HEK293 (cell line): ENCODE data around the gene RAI14.
A peak's percentile ranks its signal among the peaks of the same experiment; 100 is the strongest.

Experiments
- FEZF1 ChIP-seq: fragments of 450-650 bp; formaldehyde crosslinking; IDR thresholded peaks from 2 replicates; pipeline ENCODE4 v1.5.1; 2016; ENCODE audit warnings: missing biosample characterization, missing genetic modification characterization
- GFI1B ChIP-seq: fragments of 450-650 bp; formaldehyde crosslinking; IDR thresholded peaks from 2 replicates; pipeline ENCODE4 v1.5.1; 2016; ENCODE audit warnings: missing biosample characterization, missing genetic modification characterization
- GLI4 ChIP-seq: fragments of 450-650 bp; formaldehyde crosslinking; IDR thresholded peaks from 2 replicates; pipeline ENCODE4 v1.5.1; 2016; ENCODE audit warnings: missing biosample characterization, missing genetic modification characterization
- IKZF3 ChIP-seq: fragments of 450-650 bp; IDR thresholded peaks from 2 replicates; pipeline ENCODE4 v1.5.0; 2018; ENCODE audit warnings: missing biosample characterization, mild to moderate bottlenecking, missing genetic modification characterization, moderate library complexity
- KLF1 ChIP-seq: fragments of 450-650 bp; formaldehyde crosslinking; IDR thresholded peaks from 2 replicates; pipeline ENCODE4 v1.5.1; 2016; ENCODE audit warnings: missing biosample characterization, missing genetic modification characterization
- KLF16 ChIP-seq: fragments of 450-650 bp; formaldehyde crosslinking; IDR thresholded peaks from 2 replicates; pipeline ENCODE4 v1.5.1; 2017; ENCODE audit warnings: missing biosample characterization, missing genetic modification characterization
- KLF17 ChIP-seq: fragments of 450-650 bp; formaldehyde crosslinking; IDR thresholded peaks from 2 replicates; pipeline ENCODE4 v1.5.1; 2016; ENCODE audit warnings: missing biosample characterization, missing genetic modification characterization
- KLF8 ChIP-seq: fragments of 450-650 bp; formaldehyde crosslinking; IDR thresholded peaks from 2 replicates; pipeline ENCODE4 v1.5.1; 2016; ENCODE audit warnings: missing biosample characterization, missing genetic modification characterization
- TRIM28 ChIP-seq: IDR thresholded peaks from 2 replicates; pipeline ENCODE4 v1.6.1; 2011; ENCODE audit warnings: low read length, control low read depth, borderline replicate concordance
- YY1 ChIP-seq: fragments of 450-650 bp; formaldehyde crosslinking; IDR thresholded peaks from 2 replicates; pipeline ENCODE4 v1.5.1; 2018; ENCODE audit warnings: missing biosample characterization, missing genetic modification characterization
- ZBTB17 ChIP-seq: fragments of 450-650 bp; formaldehyde crosslinking; IDR thresholded peaks from 2 replicates; pipeline ENCODE4 v1.5.1; 2016; ENCODE audit warnings: missing biosample characterization, missing genetic modification characterization
- ZBTB20 ChIP-seq: fragments of 450-650 bp; formaldehyde crosslinking; IDR thresholded peaks from 2 replicates; pipeline ENCODE4 v1.5.1; 2016; ENCODE audit warnings: missing biosample characterization, missing genetic modification characterization
- ZFHX2 ChIP-seq: fragments of 450-650 bp; formaldehyde crosslinking; conservative IDR thresholded peaks from 2 replicates; pipeline ENCODE4 v1.5.1; 2016; ENCODE audit warnings: missing biosample characterization, missing genetic modification characterization
- ZNF114 ChIP-seq: fragments of 450-650 bp; formaldehyde crosslinking; IDR thresholded peaks from 2 replicates; pipeline ENCODE4 v1.5.0; 2017; ENCODE audit warnings: missing biosample characterization, missing genetic modification characterization
- ZNF138 ChIP-seq: fragments of 450-650 bp; formaldehyde crosslinking; IDR thresholded peaks from 2 replicates; pipeline ENCODE4 v1.5.1; 2016; ENCODE audit warnings: missing biosample characterization, missing genetic modification characterization, borderline replicate concordance
- ZNF223 ChIP-seq: fragments of 450-650 bp; formaldehyde crosslinking; IDR thresholded peaks from 2 replicates; pipeline ENCODE4 v1.5.1; 2016; ENCODE audit warnings: missing biosample characterization, missing genetic modification characterization
- ZNF248 ChIP-seq: fragments of 450-650 bp; formaldehyde crosslinking; IDR thresholded peaks from 2 replicates; pipeline ENCODE4 v1.5.1; 2017; ENCODE audit warnings: missing biosample characterization, missing genetic modification characterization
- ZNF280C ChIP-seq: fragments of 450-650 bp; formaldehyde crosslinking; IDR thresholded peaks from 2 replicates; pipeline ENCODE4 v1.5.1; 2016; ENCODE audit warnings: missing biosample characterization, missing genetic modification characterization
- ZNF311 ChIP-seq: fragments of 450-650 bp; formaldehyde crosslinking; IDR thresholded peaks from 2 replicates; pipeline ENCODE4 v1.5.1; 2017; ENCODE audit warnings: missing biosample characterization, missing genetic modification characterization, borderline replicate concordance
- ZNF324 ChIP-seq: fragments of 450-650 bp; formaldehyde crosslinking; IDR thresholded peaks from 2 replicates; pipeline ENCODE4 v1.5.1; 2016; ENCODE audit warnings: missing biosample characterization, missing genetic modification characterization
- ZNF341 ChIP-seq: fragments of 450-650 bp; formaldehyde crosslinking; IDR thresholded peaks from 2 replicates; pipeline ENCODE4; 2016; ENCODE audit warnings: low read depth, missing biosample characterization, missing genetic modification characterization
- ZNF558 ChIP-seq: fragments of 450-650 bp; formaldehyde crosslinking; IDR thresholded peaks from 2 replicates; pipeline ENCODE4 v1.5.1; 2016; ENCODE audit warnings: missing biosample characterization, missing genetic modification characterization
- ZNF596 ChIP-seq: fragments of 450-650 bp; IDR thresholded peaks from 2 replicates; pipeline ENCODE4 v1.5.0; 2018; ENCODE audit warnings: missing biosample characterization, mild to moderate bottlenecking, missing genetic modification characterization, moderate library complexity
- ZNF600 ChIP-seq: fragments of 450-650 bp; formaldehyde crosslinking; IDR thresholded peaks from 2 replicates; pipeline ENCODE4 v1.5.1; 2016; ENCODE audit warnings: missing biosample characterization, missing genetic modification characterization
- ZNF610 ChIP-seq: fragments of 450-650 bp; formaldehyde crosslinking; IDR thresholded peaks from 2 replicates; pipeline ENCODE4 v1.5.1; 2016; ENCODE audit warnings: missing biosample characterization, missing genetic modification characterization, borderline replicate concordance
- ZNF629 ChIP-seq: fragments of 450-650 bp; formaldehyde crosslinking; IDR thresholded peaks from 2 replicates; pipeline ENCODE4 v1.5.1; 2017; ENCODE audit warnings: missing biosample characterization, missing genetic modification characterization
- ZNF654 ChIP-seq: fragments of 450-650 bp; formaldehyde crosslinking; IDR thresholded peaks from 2 replicates; pipeline ENCODE4 v1.5.1; 2016; ENCODE audit warnings: low read depth, missing biosample characterization, missing genetic modification characterization
- ZNF792 ChIP-seq: fragments of 450-650 bp; formaldehyde crosslinking; IDR thresholded peaks from 2 replicates; pipeline ENCODE4 v1.5.1; 2016; ENCODE audit warnings: missing biosample characterization, missing genetic modification characterization
- ZXDB ChIP-seq: fragments of 450-650 bp; formaldehyde crosslinking; IDR thresholded peaks from 2 replicates; pipeline ENCODE4 v1.5.1; 2016; ENCODE audit warnings: missing biosample characterization, missing genetic modification characterization
- TF ChIP-seq, protein P1 (sequence below): fragments of 450-650 bp; formaldehyde crosslinking; IDR thresholded peaks from 2 replicates; pipeline ENCODE4 v1.5.1; 2016; ENCODE audit warnings: missing biosample characterization, missing genetic modification characterization

Gene RAI14

GRCh38 chr5:34655354-34655991 is 655 bp upstream of the RAI14 start (continued):
- 0 out of 2 replicates have a peak, but pooled peaks have one; percentile 39 for TF ChIP-seq ZNF610 (tag by site-specific recombination)
- peak; percentile 95 for TF ChIP-seq ZBTB17 (tag by site-specific recombination)
- no peak for TF ChIP-seq GFI1B (tag by site-specific recombination)
- TF ChIP-seq ZNF596 (tag by site-specific recombination): no peak
- peak; percentile 33; the same call in 1 of the 2 replicates for TF ChIP-seq ZFHX2
- no peak for TF ChIP-seq ZNF248 (tag by site-specific recombination)
- TF ChIP-seq ZXDB (tag by site-specific recombination): no peak; the same call in 1 of the 2 replicates
- TF ChIP-seq KLF16 (tag by site-specific recombination): no peak
- no peak for TF ChIP-seq ZNF654 (tag by site-specific recombination)
- TF ChIP-seq ZNF341 (tag by site-specific recombination): peak; percentile 83
- no peak for TF ChIP-seq IKZF3 (tag by site-specific recombination)
- no peak for TF ChIP-seq FEZF1 (tag by site-specific recombination)
- 0 out of 2 replicates have a peak, but pooled peaks have one; percentile 23 for TF ChIP-seq ZNF558
- TF ChIP-seq ZBTB20: peak; percentile 7; the same call in 1 of the 2 replicates
- TF ChIP-seq ZNF629 (tag by site-specific recombination): 0 out of 2 replicates have a peak, but pooled peaks have one; percentile 42
- TF ChIP-seq KLF8 (tag by site-specific recombination): no peak
- no peak for TF ChIP-seq ZNF114 (tag by site-specific recombination)
- no peak for TF ChIP-seq KLF1 (tag by site-specific recombination)
- no peak for TF ChIP-seq ZNF792 (tag by site-specific recombination)
- TF ChIP-seq GLI4 (tag by site-specific recombination): no peak
- TF ChIP-seq ZNF324 (tag by site-specific recombination): no peak
- peak; percentile 39; the same call in 1 of the 2 replicates for TF ChIP-seq KLF17 (tag by site-specific recombination)
- TF ChIP-seq ZNF138: no peak
- TF ChIP-seq, protein P1, sequence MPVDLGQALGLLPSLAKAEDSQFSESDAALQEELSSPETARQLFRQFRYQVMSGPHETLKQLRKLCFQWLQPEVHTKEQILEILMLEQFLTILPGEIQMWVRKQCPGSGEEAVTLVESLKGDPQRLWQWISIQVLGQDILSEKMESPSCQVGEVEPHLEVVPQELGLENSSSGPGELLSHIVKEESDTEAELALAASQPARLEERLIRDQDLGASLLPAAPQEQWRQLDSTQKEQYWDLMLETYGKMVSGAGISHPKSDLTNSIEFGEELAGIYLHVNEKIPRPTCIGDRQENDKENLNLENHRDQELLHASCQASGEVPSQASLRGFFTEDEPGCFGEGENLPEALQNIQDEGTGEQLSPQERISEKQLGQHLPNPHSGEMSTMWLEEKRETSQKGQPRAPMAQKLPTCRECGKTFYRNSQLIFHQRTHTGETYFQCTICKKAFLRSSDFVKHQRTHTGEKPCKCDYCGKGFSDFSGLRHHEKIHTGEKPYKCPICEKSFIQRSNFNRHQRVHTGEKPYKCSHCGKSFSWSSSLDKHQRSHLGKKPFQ (tag by site-specific recombination): 0 out of 2 replicates have a peak, but pooled peaks have one; percentile 33
- no peak for TF ChIP-seq ZNF280C (tag by site-specific recombination)
- TF ChIP-seq ZNF223 (tag by site-specific recombination): no peak
- no peak for TF ChIP-seq ZNF311 (tag by site-specific recombination)
- TF ChIP-seq TRIM28: no peak
- peak; percentile 96 for TF ChIP-seq ZNF600 (tag by site-specific recombination)
- no peak for TF ChIP-seq YY1 (tag by site-specific recombination)
